SK-N-SH (cell line): Measurements from ENCODE around the gene AMACR.

Experiments
- CTCF ChIP-seq: fragments of 200-600 bp; sonication (generic); IDR thresholded peaks from 2 replicates; pipeline ENCODE4 v1.6.1; 2017; ENCODE audit warnings: antibody characterized with exemption, mild to moderate bottlenecking, moderate library complexity
- MXI1 ChIP-seq: IDR thresholded peaks from 2 replicates; pipeline ENCODE4 v1.6.1; 2012; ENCODE audit warnings: mild to moderate bottlenecking, low read depth, low read length, improper control_type of control experiment
- RXRA ChIP-seq: IDR thresholded peaks from 2 replicates; pipeline ENCODE4 v1.4.0; 2012; ENCODE audit warnings: low read depth, mild to moderate bottlenecking, borderline replicate concordance

- TF ChIP-seq CTCF (no peak), MXI1 (no peak), RXRA (no peak)
Measured at GRCh38 chr5:34014626-34015025, 6.8 kb upstream of the AMACR start.
